K562 (cell line): ENCODE data around the gene A1BG. TPM values are rescaled to one million over a fixed set of nuclear protein-coding genes. Genes with fewer than 3 reads are reported as not detected.

ENCODE experiments used
- ARID2 ChIP-seq: fragments of 450-650 bp; IDR thresholded peaks from 2 replicates; pipeline ENCODE4 v1.6.1; 2017; ENCODE audit warnings: antibody characterized with exemption, mild to moderate bottlenecking
- BMI1 ChIP-seq: fragments of 150-350 bp; IDR thresholded peaks from 2 replicates; pipeline ENCODE4 v1.6.1; 2014; ENCODE audit warnings: low read length
- CBFA2T3 ChIP-seq: fragments of 450-650 bp; IDR thresholded peaks from 2 replicates; pipeline ENCODE4 v1.6.1; 2017
- CLOCK ChIP-seq: fragments of 250-450 bp; sonication (Bioruptor Pico); IDR thresholded peaks from 2 replicates; pipeline ENCODE4 v1.4.0; 2020; ENCODE audit warnings: mild to moderate bottlenecking, moderate library complexity, borderline replicate concordance
- COPS2 ChIP-seq: fragments of 450-650 bp; conservative IDR thresholded peaks from 2 replicates; pipeline ENCODE4 v1.6.1; 2016; ENCODE audit warnings: mild to moderate bottlenecking, moderate library complexity
- FOXA1 ChIP-seq: fragments of 450-650 bp; IDR thresholded peaks from 2 replicates; pipeline ENCODE4 v1.6.1; 2016; ENCODE audit warnings: mild to moderate bottlenecking, borderline replicate concordance
- FOXM1 ChIP-seq, 2 experiments: fragments of 450-650 bp in 1 of 2; sonication (generic) in 1 of 2; formaldehyde crosslinking in 1 of 2; IDR thresholded peaks; 2 replicates each; pipeline versions ENCODE4 v1.6.1 to v1.9.0; 2017 to 2022; ENCODE audit warnings: low read depth in 2 of 2, mild to moderate bottlenecking in 2 of 2, missing genetic modification reagents in 1 of 2, moderate library complexity in 1 of 2
- GABPB1 ChIP-seq: sonication (generic); formaldehyde crosslinking; IDR thresholded peaks from 2 replicates; pipeline ENCODE4 v1.8.0; 2022; ENCODE audit warnings: mild to moderate bottlenecking, missing genetic modification reagents
- GMEB1 ChIP-seq: fragments of 250-450 bp; sonication (Bioruptor Pico); IDR thresholded peaks from 2 replicates; pipeline ENCODE4 v1.4.0; 2020; ENCODE audit warnings: mild to moderate bottlenecking
- HMG20A ChIP-seq: fragments of 450-650 bp; formaldehyde crosslinking; conservative IDR thresholded peaks from 2 replicates; pipeline ENCODE4 v1.4.0; 2020; ENCODE audit warnings: mild to moderate bottlenecking, mixed read lengths
- KLF10 ChIP-seq: fragments of 250-450 bp; sonication (Bioruptor Pico); IDR thresholded peaks from 2 replicates; pipeline ENCODE4 v1.6.1; 2021; ENCODE audit warnings: matching md5 sums
- LEF1 ChIP-seq: fragments of 450-650 bp; IDR thresholded peaks from 2 replicates; pipeline ENCODE4 v1.6.1; 2016; ENCODE audit warnings: mild to moderate bottlenecking
- MECOM ChIP-seq: fragments of 250-450 bp; sonication (Bioruptor Pico); IDR thresholded peaks from 2 replicates; pipeline ENCODE4 v1.8.0; 2022; ENCODE audit warnings: inconsistent platforms
- MIER1 ChIP-seq: fragments of 450-650 bp; IDR thresholded peaks from 2 replicates; pipeline ENCODE4 v1.6.1; 2016; ENCODE audit warnings: antibody characterized with exemption, mild to moderate bottlenecking, low read depth
- NEUROD1 ChIP-seq: fragments of 150-350 bp; IDR thresholded peaks from 2 replicates; pipeline ENCODE4 v1.6.1; 2014; ENCODE audit warnings: borderline replicate concordance, low read length, low read depth; ENCODE audit not compliant: partially characterized antibody
- SLC30A9 ChIP-seq: fragments of 250-450 bp; sonication (Bioruptor Pico); IDR thresholded peaks from 2 replicates; pipeline ENCODE4 v1.8.0; 2022; ENCODE audit warnings: mild to moderate bottlenecking, moderate library complexity
- SMAD3 ChIP-seq: fragments of 450-650 bp; formaldehyde crosslinking; conservative IDR thresholded peaks from 2 replicates; pipeline ENCODE4 v1.4.0; 2020; ENCODE audit warnings: mild to moderate bottlenecking
- SRF ChIP-seq, 2 experiments: fragments of 250-450, 450-650 bp in 1 of 2; sonication (Bioruptor Pico) in 1 of 2; sonication (generic) in 1 of 2; formaldehyde crosslinking; IDR thresholded peaks; 2 replicates each; pipeline versions ENCODE4 v1.5.0 to v1.5.1; 2020 to 2022; ENCODE audit warnings: mild to moderate bottlenecking in 1 of 2, missing genetic modification reagents in 1 of 2
- SRSF3 ChIP-seq: fragments of 200-400 bp; formaldehyde crosslinking; IDR thresholded peaks from 2 replicates; pipeline ENCODE4 v1.6.1; 2016; ENCODE audit warnings: mild to moderate bottlenecking, low read length, moderate library complexity; ENCODE audit not compliant: insufficient read depth
- TAF9B ChIP-seq: fragments of 450-650 bp; IDR thresholded peaks from 2 replicates; pipeline ENCODE4 v1.6.1; 2018; ENCODE audit warnings: mild to moderate bottlenecking; ENCODE audit not compliant: partially characterized antibody
- TARDBP ChIP-seq: fragments of 450-650 bp; IDR thresholded peaks from 2 replicates; pipeline ENCODE4 v1.6.1; 2016
- TRIM28 ChIP-seq: fragments of 450-650 bp; IDR thresholded peaks from 2 replicates; pipeline ENCODE4 v1.6.1; 2017
- U2AF2 ChIP-seq: fragments of 200-400 bp; formaldehyde crosslinking; optimal IDR thresholded peaks from 2 replicates; pipeline ENCODE3; 2017; ENCODE audit warnings: low read depth, mild to moderate bottlenecking, low read length
- ZBTB7A ChIP-seq: IDR thresholded peaks from 2 replicates; pipeline ENCODE4 v1.6.1; 2011; ENCODE audit warnings: low read depth, mild to moderate bottlenecking, low read length, moderate library complexity, borderline replicate concordance; ENCODE audit not compliant: control insufficient read depth
- ZNF12 ChIP-seq: sonication (generic); formaldehyde crosslinking; IDR thresholded peaks from 2 replicates; pipeline ENCODE4 v1.4.0; 2020; ENCODE audit warnings: mild to moderate bottlenecking, missing genetic modification reagents
- ZNF197 ChIP-seq: fragments of 200-800 bp; sonication (Bioruptor generic); IDR thresholded peaks from 2 replicates; pipeline ENCODE4 v1.6.1; 2016; ENCODE audit warnings: low read depth, missing genetic modification characterization, missing compliant biosample characterization
- ZNF311 ChIP-seq: fragments of 250-450 bp; sonication (Bioruptor Pico); IDR thresholded peaks from 2 replicates; pipeline ENCODE4 v1.4.0; 2020; ENCODE audit warnings: mild to moderate bottlenecking, moderate library complexity
- polyA plus RNA-seq, 8 experiments: library from polyadenylated mRNA; depleted of rRNA in 4 of 8; stranded (reverse) in 5 of 8; unstranded in 3 of 8; fragments of >200 nt; fragmentation: Nextera tagmentation in 2 of 8; fragmentation: Illumina TruSeq in 1 of 8; extraction: Ambion mirVana in 2 of 8; extraction: Trizol in 1 of 8; gene quantifications; 2 replicates each; pipeline versions ENCODE4 v1.2.1 to v1.2.3, GENCODE V29; 2011 to 2014; ENCODE audit warnings: inconsistent platforms in 1 of 8, missing spikeins in 1 of 8
- total RNA-seq, 7 experiments: library from RNA; depleted of rRNA in 6 of 7; stranded (reverse); fragments of >200 nt in 6 of 7; fragmentation: Illumina TruSeq in 2 of 7; extraction: Trizol in 2 of 7; gene quantifications; 2 replicates each; pipeline versions ENCODE4 v1.2.1 to v1.2.3, GENCODE V29; 2011 to 2021; ENCODE audit warnings: low replicate concordance in 1 of 7

A1BG gene
- total and polyA plus RNA-seq, 9 of the 15 experiments (the other 6 are each of a cell fraction or from before 2014, with no cell fraction given) = 0.10 to 19.8 (median 2.6) TPM

- no peak for TF ChIP-seq CLOCK (CRISPR knock-in tag)
- no peak for TF ChIP-seq ARID2
- no peak for TF ChIP-seq SLC30A9 (CRISPR knock-in tag)
- no peak for TF ChIP-seq COPS2
- TF ChIP-seq GMEB1 (CRISPR knock-in tag) = 0 out of 2 replicates have a peak, but pooled peaks have one; percentile 33
- TF ChIP-seq CBFA2T3 = no peak
- 0 out of 2 replicates have a peak, but pooled peaks have one; percentile 56 for TF ChIP-seq TRIM28
- TF ChIP-seq FOXM1 (IDR thresholded peaks at IDR 0.05; ENCODE audit: low read depth) = no peak
- 0 out of 2 replicates have a peak, but pooled peaks have one; percentile 21 for TF ChIP-seq FOXM1 (CRISPR knock-in tag; IDR thresholded peaks at IDR 0.05; ENCODE audit: low read depth)
- no peak for TF ChIP-seq SRSF3
- no peak for TF ChIP-seq HMG20A
- TF ChIP-seq ZNF197 = no peak
- 0 out of 2 replicates have a peak, but pooled peaks have one; percentile 40 for TF ChIP-seq MIER1
- TF ChIP-seq BMI1 = peak; percentile 100
- TF ChIP-seq ZNF12 (CRISPR knock-in tag) = no peak
- no peak for TF ChIP-seq U2AF2
- TF ChIP-seq TAF9B = peak; percentile 92
- TF ChIP-seq NEUROD1 = peak; percentile 90
- TF ChIP-seq LEF1 = peak; percentile 9; the same call in 1 of the 2 replicates
- TF ChIP-seq ZBTB7A = peak; percentile 70; the same call in 1 of the 2 replicates
- no peak for TF ChIP-seq KLF10 (CRISPR knock-in tag)
- no peak; a peak in 2 of 4 replicates for TF ChIP-seq SRF (CRISPR knock-in tag; IDR thresholded peaks at IDR 0.05)
- TF ChIP-seq SMAD3 (CRISPR knock-in tag) = no peak
- TF ChIP-seq MECOM (CRISPR knock-in tag) = no peak
- no peak for TF ChIP-seq TARDBP
- no peak for TF ChIP-seq ZNF311 (CRISPR knock-in tag)
- peak; percentile 95 for TF ChIP-seq GABPB1 (CRISPR knock-in tag)
- TF ChIP-seq FOXA1 = no peak
Measured at GRCh38 chr19:58362272-58362994, 9.1 kb upstream of the A1BG start, which contains the start of gene ZNF497 (continued).
